Measurements from ENCODE around the gene LYPD5. TPM values are rescaled to one million over a fixed set of nuclear protein-coding genes. Genes with fewer than 3 reads are reported as not detected.

The LYPD5 gene
- total and polyA plus RNA-seq, 2 of the 8 experiments (the other 6 are each of a cell fraction or from before 2014, with no cell fraction given), result 0.74 to 4.3 TPM

GRCh38 chr19:43754503-43755255 lies 47.6 kb downstream of the LYPD5 start, which contains the start of gene SMG9 (continued):
- TF ChIP-seq USF2 (IDR thresholded peaks at IDR 0.05; ENCODE audit: low read length), result no peak
- peak; percentile 82; the same call in 1 of the 2 replicates for TF ChIP-seq POLR2AphosphoS5 (IDR thresholded peaks at IDR 0.05; ENCODE audit: low read depth, low read length)
- no peak for TF ChIP-seq CHD1 (IDR thresholded peaks at IDR 0.05; ENCODE audit: low read depth, low read length)
- peak; percentile 27 for TF ChIP-seq KDM4A (IDR thresholded peaks at IDR 0.05; ENCODE audit: low read depth, low read length, severe bottlenecking)
- TF ChIP-seq ASH2L (IDR thresholded peaks at IDR 0.05; ENCODE audit: low read length), result peak; percentile 73
- TF ChIP-seq SP1 (IDR thresholded peaks at IDR 0.05; ENCODE audit: low read depth, low read length), result no peak
- TF ChIP-seq CEBPB (IDR thresholded peaks at IDR 0.05; ENCODE audit: low read depth, low read length), result no peak
- TF ChIP-seq KDM5A (IDR thresholded peaks at IDR 0.05; ENCODE audit: low read length), result no peak
- TF ChIP-seq NANOG (IDR thresholded peaks at IDR 0.05; ENCODE audit: insufficient read depth, low read depth, low read length, poor library complexity, severe bottlenecking), result no peak
- no peak for TF ChIP-seq RAD21 (IDR thresholded peaks at IDR 0.05 in 1 of 2, conservative IDR thresholded peaks at IDR 0.05 in 1 of 2; ENCODE audit: low read depth in 2 of 2, low read length in 2 of 2)
- no peak for TF ChIP-seq FOSL1 (IDR thresholded peaks at IDR 0.05; ENCODE audit: insufficient read depth, low read depth, low read length)
- TF ChIP-seq POLR2A (IDR thresholded peaks at IDR 0.05; ENCODE audit: control extremely low read depth in 1 of 2, low read depth in 2 of 2, low read length in 2 of 2), result peak; percentile 73 to 84; a peak in 2 of 3 replicates
- TF ChIP-seq HDAC2 (IDR thresholded peaks at IDR 0.05; ENCODE audit: borderline replicate concordance in 1 of 2, low read depth in 2 of 2, low read length in 2 of 2), result 0 out of 4 replicates have a peak, but pooled peaks have one; percentile 8 to 61
- TF ChIP-seq CTCF (IDR thresholded peaks at IDR 0.05; ENCODE audit: control extremely low read depth in 1 of 3, insufficient read depth in 1 of 3, low read depth in 1 of 3, low read length in 3 of 3), result no peak
- TF ChIP-seq TEAD4 (IDR thresholded peaks at IDR 0.05; ENCODE audit: low read depth, low read length), result no peak
- peak; percentile 13; the same call in 1 of the 2 replicates for TF ChIP-seq CREB1 (IDR thresholded peaks at IDR 0.05)
- no peak for TF ChIP-seq CBX8 (IDR thresholded peaks at IDR 0.05; ENCODE audit: borderline replicate concordance, low read depth, low read length)
- TF ChIP-seq CTBP2 (IDR thresholded peaks at IDR 0.05; ENCODE audit: borderline replicate concordance, insufficient read depth, insufficient read length, low read length), result no peak
- peak; percentile 78; the same call in 1 of the 2 replicates for TF ChIP-seq E2F6 (IDR thresholded peaks at IDR 0.05)
